Activated T-cell treated with anti-CD3 and anti-CD28 coated beads, Interleukin-2, amount 50 U/mL, for 24 hours (primary cell): ENCODE data around the gene CNTN4.
"Not testable (repeated sequence)": the region's sequence is repeated elsewhere in the genome, so short reads cannot be mapped to it uniquely, and the experiment has no call there.

Experiments used
- DNase-seq: peaks from one replicate; pipeline ENCODE4 v3.0.0-alpha.2; 2020
- H3K27ac Mint-ChIP-seq: 2 replicates; pipeline ENCODE4 v1.8.0; 2020; ENCODE audit warnings: mild to moderate bottlenecking, mixed read lengths
- H3K27me3 Mint-ChIP-seq: 2 replicates; pipeline ENCODE4 v1.8.0; 2020; ENCODE audit warnings: mixed read lengths
- H3K36me3 Mint-ChIP-seq: 2 replicates; pipeline ENCODE4 v1.8.0; 2020; ENCODE audit warnings: low read depth, mixed read lengths
- H3K4me1 Mint-ChIP-seq: 2 replicates; pipeline ENCODE4 v1.8.0; 2020; ENCODE audit warnings: low read depth, mixed read lengths
- H3K4me3 Mint-ChIP-seq: 2 replicates; pipeline ENCODE4 v1.8.0; 2020; ENCODE audit warnings: mild to moderate bottlenecking, moderate library complexity, mixed read lengths
- H3K9me3 Mint-ChIP-seq: 2 replicates; pipeline ENCODE4 v1.8.0; 2020; ENCODE audit warnings: mixed read lengths

CNTN4 gene

DNA sequence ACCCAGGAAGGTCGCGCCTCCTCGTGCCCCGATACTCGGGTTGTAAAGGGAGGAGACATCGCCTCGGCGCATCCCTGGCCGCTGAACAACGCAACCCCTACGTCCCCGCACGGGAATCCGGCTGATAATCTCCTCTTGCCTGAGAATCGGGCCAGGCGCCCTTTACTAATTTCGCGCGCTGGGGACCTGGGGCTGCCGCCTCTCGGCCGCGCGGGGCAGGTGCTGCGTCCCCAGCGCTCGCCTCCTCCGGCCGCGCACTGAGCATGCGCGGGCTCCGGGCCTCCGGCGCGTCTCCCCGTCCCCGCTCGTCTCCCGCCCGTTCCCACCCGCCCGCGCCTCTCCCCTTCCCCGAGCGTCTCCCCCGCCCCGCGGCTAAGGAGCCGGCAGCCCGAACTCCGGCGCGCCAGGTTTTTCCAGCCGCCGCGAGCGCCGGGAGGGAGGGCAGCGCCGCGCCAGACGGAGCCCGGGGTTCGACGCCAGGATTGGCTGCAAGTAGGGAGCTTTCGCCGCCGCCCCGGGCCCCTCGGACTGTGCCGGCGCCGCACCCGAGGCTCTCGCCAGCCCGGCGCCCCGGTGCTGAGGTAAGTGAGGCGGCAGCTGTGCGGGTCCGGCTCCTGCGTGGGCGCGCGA is at the start of gene CNTN4:
Gene CNTN4, plus strand, starts transcription at position 469 of the 630 bp plus-strand sequence.
- Mint-ChIP-seq H3K36me3 (no peaks in the 10 kb centered on the region), H3K4me1 (peaks cover 5% of the 10 kb centered on the region), H3K4me3 (no peak within 1 kb of the TSS), H3K9me3 (peaks cover 2% of the 10 kb centered on the region), H3K27ac (no peak within 1 kb of the TSS), H3K27me3 (peaks cover 70% of the 10 kb centered on the region)
- DNase-seq = peak; percentile 41

DNA sequence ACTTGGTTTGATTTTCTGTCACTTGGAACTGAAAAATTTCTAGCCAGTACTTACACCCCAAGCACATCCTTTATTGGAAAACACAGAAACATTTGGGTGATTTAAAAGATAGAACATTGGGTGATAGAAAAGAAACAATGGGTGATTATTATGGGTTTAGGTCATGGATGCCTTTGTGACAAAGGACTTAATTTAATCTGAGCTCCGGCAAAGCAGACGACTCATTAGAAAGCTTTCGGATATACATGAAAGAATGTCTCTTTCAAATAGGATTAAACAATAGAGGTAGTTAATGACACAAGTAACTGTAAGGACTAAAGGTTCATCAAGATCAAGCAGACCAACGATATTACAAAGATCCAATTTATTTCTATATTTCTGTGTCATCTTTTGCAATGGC is 37.3 kb upstream of the CNTN4 start:
- no peaks in the 10 kb centered on the region for H3K4me1 Mint-ChIP-seq
- H3K27ac Mint-ChIP-seq = no peak overlapping the region
- no peaks in the 10 kb centered on the region for H3K36me3 Mint-ChIP-seq

DNA sequence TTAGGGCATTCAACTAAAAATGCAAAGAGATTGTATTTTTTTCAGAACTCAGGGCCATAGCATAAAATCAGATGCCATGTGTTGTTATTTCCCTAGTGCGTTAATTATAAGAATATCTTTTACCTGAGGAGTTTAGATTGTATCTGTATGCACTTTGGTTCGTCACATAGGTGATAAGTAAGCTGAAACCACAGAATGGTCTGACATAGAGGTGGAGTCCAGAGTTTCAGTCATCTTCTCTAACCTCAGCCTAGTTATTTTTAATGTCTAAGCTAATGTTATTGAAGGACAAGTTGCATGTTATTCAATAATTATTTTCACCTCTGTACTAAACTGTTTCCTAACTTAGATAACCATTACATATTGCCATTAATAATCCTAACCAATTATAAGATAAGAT is 27.1 kb upstream of the CNTN4 start:
- no peak for DNase-seq
- Mint-ChIP-seq H3K4me3 (no peak overlapping the region), H3K27me3 (no peaks in the 10 kb centered on the region), H3K27ac (no peak overlapping the region), H3K36me3 (no peaks in the 10 kb centered on the region), H3K9me3 (peaks cover 3% of the 10 kb centered on the region), H3K4me1 (no peaks in the 10 kb centered on the region)

More for the DNA sequence above, 37.3 kb upstream of the CNTN4 start:
- H3K27me3 Mint-ChIP-seq = no peaks in the 10 kb centered on the region
- no peak overlapping the region for H3K4me3 Mint-ChIP-seq
- no peak for DNase-seq
- peaks cover 3% of the 10 kb centered on the region for H3K9me3 Mint-ChIP-seq

DNA sequence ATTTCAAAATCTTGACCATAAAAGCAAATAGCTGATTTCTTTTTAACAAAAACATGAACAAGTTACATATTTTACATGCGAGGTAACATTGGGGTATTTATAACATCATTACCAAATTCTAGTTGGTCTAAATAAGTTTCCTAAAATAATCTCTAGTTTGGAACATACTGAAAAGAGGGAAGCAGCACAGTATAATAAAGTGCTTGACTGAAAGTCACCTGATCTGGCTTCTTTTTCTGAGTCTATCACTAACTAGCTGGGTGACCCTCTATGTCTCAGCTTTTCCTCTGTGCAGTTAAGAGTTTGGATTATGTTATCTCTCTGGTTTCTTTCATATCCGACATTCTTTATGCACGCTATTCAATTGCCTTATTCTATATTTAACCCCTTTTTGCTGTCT is 19.8 kb upstream of the CNTN4 start:
- DNase-seq = no peak
- Mint-ChIP-seq H3K4me1 (no peaks in the 10 kb centered on the region), H3K27ac (no peak overlapping the region), H3K9me3 (peaks cover 5% of the 10 kb centered on the region), H3K4me3 (no peak overlapping the region), H3K36me3 (no peaks in the 10 kb centered on the region), H3K27me3 (no peaks in the 10 kb centered on the region)

DNA sequence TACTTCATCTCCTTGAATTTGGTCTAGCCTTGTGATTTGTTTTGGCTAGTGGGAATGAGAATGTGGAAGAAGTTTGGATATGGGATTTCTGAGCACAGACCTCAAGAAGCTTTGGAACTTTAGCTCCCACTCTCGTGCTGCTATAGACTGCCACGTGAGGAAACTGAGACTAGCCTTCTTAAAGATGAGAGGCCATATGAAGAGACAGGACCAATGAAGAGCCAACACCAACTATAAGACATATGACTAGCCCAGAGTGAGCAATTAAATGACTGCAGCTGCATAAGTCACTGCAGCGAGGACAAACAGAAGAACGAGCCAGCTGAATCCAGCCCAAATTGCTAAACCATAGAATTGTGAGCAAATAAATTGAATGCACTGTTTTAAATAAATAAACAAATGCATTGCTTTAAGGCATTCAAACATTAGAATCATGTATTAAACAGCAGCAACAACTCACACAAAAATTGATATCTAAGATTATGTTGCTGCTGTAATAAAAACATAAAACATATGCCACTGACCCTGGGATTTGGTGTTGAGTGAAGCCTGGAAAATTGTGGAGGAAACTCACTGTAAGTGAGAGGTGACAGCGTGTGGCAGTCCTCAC is 15.7 kb upstream of the CNTN4 start:
- no peak overlapping the region for H3K4me3 Mint-ChIP-seq
- DNase-seq = no peak
- no peaks in the 10 kb centered on the region for H3K36me3 Mint-ChIP-seq
- no peaks in the 10 kb centered on the region for H3K4me1 Mint-ChIP-seq
- no peak overlapping the region for H3K27ac Mint-ChIP-seq
- no peaks in the 10 kb centered on the region for H3K27me3 Mint-ChIP-seq
- peaks cover 11% of the 10 kb centered on the region for H3K9me3 Mint-ChIP-seq

DNA sequence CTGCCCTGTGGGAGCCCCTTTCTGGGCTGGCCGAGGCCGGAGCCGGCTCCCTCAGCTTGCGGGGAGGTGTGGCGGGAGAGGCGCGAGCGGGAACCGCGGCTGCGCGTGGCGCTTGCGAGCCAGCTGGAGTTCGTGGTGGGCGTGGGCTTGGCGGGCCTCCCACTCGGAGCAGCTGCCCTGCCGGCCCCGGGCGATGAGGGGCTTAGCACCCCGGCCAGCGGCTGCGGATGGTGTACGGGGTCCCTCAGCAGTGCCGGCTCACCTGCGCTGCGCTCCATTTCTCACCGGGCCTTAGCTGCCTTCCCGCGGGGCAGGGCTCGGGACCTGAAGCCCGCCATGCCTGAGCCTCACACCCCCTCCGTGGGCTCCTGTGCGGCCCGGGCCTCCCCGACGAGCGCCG is 15.1 kb upstream of the CNTN4 start:
- DNase-seq, H3K36me3 Mint-ChIP-seq, H3K27ac Mint-ChIP-seq, H3K4me3 Mint-ChIP-seq, H3K27me3 Mint-ChIP-seq, H3K4me1 Mint-ChIP-seq, H3K9me3 Mint-ChIP-seq: not testable (repeated sequence)

DNA sequence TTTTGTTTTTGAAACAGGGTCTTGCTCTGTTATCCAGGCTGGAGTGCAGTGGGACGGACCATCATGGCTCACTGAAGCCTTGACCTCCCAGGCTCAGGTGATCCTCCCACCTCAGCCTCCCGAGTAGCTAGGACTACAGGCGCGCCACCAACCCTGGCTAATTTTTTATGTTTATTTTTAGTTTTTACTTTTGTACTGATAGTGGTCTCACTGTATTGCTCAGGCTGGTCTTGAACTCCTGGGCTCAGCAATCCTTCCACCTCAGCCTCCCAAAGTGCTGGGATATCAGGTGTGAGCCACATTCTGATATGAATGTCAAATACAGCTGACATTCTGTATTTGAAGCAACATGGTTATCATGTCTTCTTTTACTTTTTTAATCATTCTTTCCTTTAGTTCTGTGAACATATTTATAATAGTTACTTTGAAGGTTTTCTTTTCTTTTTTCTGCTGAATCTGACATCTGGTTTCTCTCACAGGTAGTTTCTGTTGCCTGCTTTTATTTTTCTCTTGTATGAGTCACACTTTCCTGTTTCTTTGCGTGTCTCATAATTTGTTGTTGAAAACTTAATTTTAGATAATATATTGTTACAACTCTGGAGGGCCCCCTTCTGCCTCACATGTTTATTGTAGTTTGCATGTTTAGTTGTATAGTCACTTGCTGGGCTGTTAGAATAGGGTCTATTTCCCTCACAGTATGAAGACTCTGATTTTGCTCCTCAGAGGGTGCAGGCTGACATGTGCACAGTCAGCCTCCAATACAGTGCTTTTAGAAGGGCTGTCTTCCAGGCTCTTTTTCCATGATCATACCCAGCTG is 8.4 kb upstream of the CNTN4 start:
- DNase-seq = no peak
- H3K27ac Mint-ChIP-seq = no peak overlapping the region
- peaks cover 9% of the 10 kb centered on the region for H3K9me3 Mint-ChIP-seq
- no peaks in the 10 kb centered on the region for H3K36me3 Mint-ChIP-seq
- H3K4me3 Mint-ChIP-seq = no peak overlapping the region
- peaks cover 12% of the 10 kb centered on the region for H3K27me3 Mint-ChIP-seq
- no peaks in the 10 kb centered on the region for H3K4me1 Mint-ChIP-seq

DNA sequence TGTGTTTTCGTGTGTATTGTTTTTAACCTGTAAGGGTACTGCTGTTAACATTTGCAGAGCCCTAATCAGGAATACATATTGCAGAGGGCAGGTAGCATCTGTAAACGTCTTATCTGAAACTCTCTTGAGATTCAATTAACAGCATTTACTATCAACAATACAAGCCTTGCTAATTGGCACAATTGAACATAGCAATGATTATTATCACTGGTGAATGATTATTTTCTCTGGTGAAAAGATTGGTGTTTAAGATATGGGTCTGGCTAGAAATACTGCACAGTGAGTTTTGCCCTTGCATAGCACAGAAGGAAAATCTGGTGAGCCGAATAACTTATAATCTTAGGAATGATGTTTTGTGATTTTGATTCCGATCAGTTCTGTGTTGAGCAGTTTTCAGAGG is 5.9 kb upstream of the CNTN4 start:
- H3K27me3 Mint-ChIP-seq = peaks cover 34% of the 10 kb centered on the region
- no peak overlapping the region for H3K27ac Mint-ChIP-seq
- peaks cover 3% of the 10 kb centered on the region for H3K9me3 Mint-ChIP-seq
- no peak for DNase-seq
- no peaks in the 10 kb centered on the region for H3K4me1 Mint-ChIP-seq
- H3K36me3 Mint-ChIP-seq = no peaks in the 10 kb centered on the region
- H3K4me3 Mint-ChIP-seq = no peak overlapping the region

DNA sequence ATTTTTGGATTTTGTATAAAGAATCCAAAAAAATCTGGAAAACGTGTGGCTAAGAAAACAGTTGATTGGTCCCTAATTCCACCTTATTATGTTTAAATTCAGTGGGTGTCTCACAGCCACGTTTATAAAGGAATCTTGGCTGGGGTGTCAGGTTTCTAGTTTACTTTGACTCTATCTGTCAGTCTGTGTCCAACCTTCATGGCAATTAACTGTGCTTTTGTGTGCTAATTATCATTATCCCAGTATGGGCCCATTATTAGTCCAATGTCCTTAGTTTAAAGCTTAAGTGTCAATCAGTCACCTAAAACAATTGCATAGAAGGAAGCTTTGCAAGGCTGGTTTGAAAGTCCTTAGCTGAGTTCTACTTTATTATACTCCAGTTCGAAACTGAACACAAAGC is 3.7 kb upstream of the CNTN4 start:
- Mint-ChIP-seq H3K4me3 (no peak overlapping the region), H3K27me3 (peaks cover 49% of the 10 kb centered on the region), H3K4me1 (peaks cover 3% of the 10 kb centered on the region), H3K27ac (no peak overlapping the region), H3K36me3 (no peaks in the 10 kb centered on the region), H3K9me3 (peaks cover 3% of the 10 kb centered on the region)
- no peak for DNase-seq

DNA sequence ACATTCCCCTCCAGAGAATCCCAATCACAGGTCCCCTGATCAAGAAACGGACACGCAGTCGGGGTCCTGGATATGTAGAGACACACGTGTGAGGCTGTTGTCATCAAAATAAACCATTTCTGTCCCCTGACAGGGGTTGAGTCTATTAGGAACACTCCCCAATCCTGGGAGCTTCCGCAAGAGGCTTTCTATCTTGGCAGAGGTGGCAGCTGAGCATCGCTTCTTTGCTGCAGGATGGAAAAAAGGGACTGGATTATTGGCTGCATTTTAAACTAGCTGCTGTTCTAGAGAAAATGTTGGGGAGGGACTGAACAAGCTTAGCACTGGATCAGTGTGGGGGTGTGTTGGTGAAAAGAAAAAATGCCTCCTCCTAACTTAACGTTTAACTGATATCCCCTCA is 2.5 kb upstream of the CNTN4 start:
- H3K27me3 Mint-ChIP-seq = peaks cover 62% of the 10 kb centered on the region
- DNase-seq = no peak
- no peaks in the 10 kb centered on the region for H3K36me3 Mint-ChIP-seq
- H3K27ac Mint-ChIP-seq = no peak overlapping the region
- H3K9me3 Mint-ChIP-seq = peaks cover 3% of the 10 kb centered on the region
- H3K4me3 Mint-ChIP-seq = no peak overlapping the region
- peaks cover 5% of the 10 kb centered on the region for H3K4me1 Mint-ChIP-seq

DNA sequence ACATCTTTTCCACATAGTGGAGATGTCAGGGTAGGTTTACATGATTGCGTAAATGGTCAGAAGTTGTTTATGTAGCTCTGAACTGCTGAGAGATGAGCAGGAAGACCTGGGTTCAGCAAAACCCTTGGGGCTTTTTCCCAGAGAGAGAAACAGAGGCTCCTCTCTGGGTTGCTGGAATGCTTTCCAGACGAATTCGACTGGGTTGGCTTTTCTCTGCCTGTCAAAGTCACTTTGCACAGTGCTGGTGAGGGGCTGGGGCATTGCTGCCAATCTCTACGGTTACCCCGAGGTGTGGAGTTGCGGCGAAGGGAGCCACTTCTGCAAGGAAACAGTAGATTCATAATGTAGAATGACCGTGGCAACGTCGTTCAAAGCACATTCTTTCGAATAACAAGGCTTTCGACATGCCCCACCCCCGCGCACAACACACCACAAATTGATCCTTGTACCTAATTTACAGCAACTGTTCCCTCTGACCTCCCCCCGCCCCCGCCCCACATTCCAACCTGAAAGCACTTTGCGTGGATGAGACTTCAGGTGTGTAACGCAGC is 950 bp upstream of the CNTN4 start:
- Mint-ChIP-seq H3K9me3 (peaks cover 3% of the 10 kb centered on the region), H3K27me3 (peaks cover 72% of the 10 kb centered on the region), H3K36me3 (no peaks in the 10 kb centered on the region), H3K27ac (no peak overlapping the region), H3K4me1 (peaks cover 5% of the 10 kb centered on the region), H3K4me3 (no peak overlapping the region)
- no peak for DNase-seq

DNA sequence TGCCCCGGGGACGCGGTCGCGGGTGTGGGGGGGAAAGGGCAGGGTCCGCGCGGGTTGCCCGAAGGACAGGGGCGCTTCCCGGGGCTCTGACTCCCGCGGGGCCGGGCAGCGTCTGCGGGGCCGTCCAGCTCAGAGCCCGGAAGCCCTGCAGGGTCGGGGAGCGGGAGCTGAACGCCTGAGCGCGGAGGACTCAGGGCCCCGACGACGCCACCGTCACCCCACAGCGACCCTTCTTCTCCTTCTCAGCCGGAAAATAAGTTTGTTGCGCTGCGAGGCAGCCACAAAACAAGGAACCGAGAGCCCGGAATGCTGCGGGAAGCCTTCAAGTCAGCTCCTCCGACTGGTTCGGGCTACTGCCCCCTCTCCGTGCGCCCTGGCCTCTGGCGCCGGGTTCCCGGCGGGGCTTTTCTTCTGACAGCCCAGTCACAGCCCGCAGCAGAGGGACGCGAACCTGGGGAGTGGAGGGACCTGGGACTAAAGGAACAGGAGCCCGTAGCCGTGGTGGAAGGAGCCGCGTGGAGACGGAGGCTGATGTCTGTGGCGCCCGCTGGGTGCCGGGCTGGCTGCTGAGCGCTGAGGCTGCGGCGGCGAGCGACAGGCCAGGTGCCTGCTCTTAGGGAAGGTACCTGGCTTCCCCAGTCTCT is 484 bp downstream of the CNTN4 start:
- H3K9me3 Mint-ChIP-seq = no peaks in the 10 kb centered on the region
- no peaks in the 10 kb centered on the region for H3K36me3 Mint-ChIP-seq
- H3K27ac Mint-ChIP-seq = no peak overlapping the region
- no peak overlapping the region for H3K4me3 Mint-ChIP-seq
- H3K27me3 Mint-ChIP-seq = peaks cover 67% of the 10 kb centered on the region
- DNase-seq = no peak
- peaks cover 5% of the 10 kb centered on the region for H3K4me1 Mint-ChIP-seq

DNA sequence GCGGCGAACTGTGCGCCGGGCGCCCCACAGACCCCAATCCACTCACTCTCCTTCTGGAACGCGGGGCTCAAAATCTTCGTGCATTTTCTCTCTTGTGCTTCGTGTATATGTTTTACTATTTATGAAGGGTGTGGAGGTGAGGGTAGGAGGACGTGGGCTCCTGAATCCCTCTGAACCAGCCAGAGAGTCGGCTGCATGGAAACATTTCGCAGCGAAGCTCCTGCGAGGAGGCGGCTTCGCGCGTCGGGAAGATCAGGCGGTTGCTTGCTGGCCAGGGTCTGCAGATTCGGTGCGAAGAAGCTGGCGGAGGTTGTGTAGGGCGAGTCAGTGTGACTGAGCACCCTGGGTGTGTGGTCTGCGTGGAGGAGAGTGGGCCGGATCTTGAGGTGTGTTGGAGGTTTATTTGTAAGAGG is 1.1 kb downstream of the CNTN4 start:
- Mint-ChIP-seq H3K4me3 (no peak overlapping the region), H3K27me3 (peaks cover 63% of the 10 kb centered on the region), H3K27ac (no peak overlapping the region)

DNA sequence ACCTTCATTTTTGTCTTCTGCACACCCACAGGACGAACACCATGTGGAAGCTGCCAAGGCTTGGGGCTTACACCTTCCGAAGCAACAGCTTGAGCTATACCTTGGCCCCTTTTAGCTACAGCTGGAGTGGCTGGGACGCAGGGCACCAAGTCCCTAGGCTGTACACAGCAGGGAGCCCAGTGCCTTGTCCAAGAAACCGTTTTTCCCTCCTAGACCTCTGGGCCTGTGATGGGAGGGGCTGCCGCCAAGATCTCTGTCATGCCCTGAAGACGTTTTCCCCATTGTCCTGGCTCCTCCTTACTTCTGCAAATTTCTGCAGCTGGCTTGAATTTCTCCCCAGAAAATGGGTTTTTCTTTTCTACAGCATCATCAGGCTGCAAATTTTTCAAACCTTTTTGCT is 7.8 kb downstream of the CNTN4 start:
- Mint-ChIP-seq H3K36me3 (no peaks in the 10 kb centered on the region), H3K9me3 (peaks cover 9% of the 10 kb centered on the region), H3K27ac (no peak overlapping the region), H3K27me3 (peaks cover 10% of the 10 kb centered on the region), H3K4me3 (no peak overlapping the region), H3K4me1 (no peaks in the 10 kb centered on the region)
- DNase-seq = no peak

More for the DNA sequence above, 1.1 kb downstream of the CNTN4 start:
- H3K9me3 Mint-ChIP-seq = no peaks in the 10 kb centered on the region
- peaks cover 5% of the 10 kb centered on the region for H3K4me1 Mint-ChIP-seq
- no peak for DNase-seq
- H3K36me3 Mint-ChIP-seq = no peaks in the 10 kb centered on the region
